Adipose tissue (tissue), 3 donors: ENCODE data around the gene NRF1. TPM values are rescaled to one million over a fixed set of nuclear protein-coding genes. Genes with fewer than 3 reads are reported as not detected.

ENCODE experiments used
- H3K27ac ChIP-seq: one replicate; pipeline ENCODE4 v1.5.1; 2013; ENCODE audit warnings: low read depth, low read length
- WGBS, 3 donors: extraction: QIAGEN DNeasy Blood & Tissue Kit; methylation state at CpG; one replicate each; pipeline ENCODE4 v1.1.7; 2013; 5-methylcytosine and 5-hydroxymethylcytosine counted together
- polyA plus RNA-seq, 3 donors: library from polyadenylated mRNA; stranded (reverse); fragments of 200-250 nt; gene quantifications; one replicate each; pipeline ENCODE4 v1.2.3, GENCODE V29; 2013
- donor health status: healthy with polysubstance abuse.
- donor health status: Bipolar disorder and iron deficiency.
- donor health status: healthy.

The NRF1 gene
- polyA plus RNA-seq, 3 donors, result 4.4 to 7.2 (median 7.0) TPM

DNA sequence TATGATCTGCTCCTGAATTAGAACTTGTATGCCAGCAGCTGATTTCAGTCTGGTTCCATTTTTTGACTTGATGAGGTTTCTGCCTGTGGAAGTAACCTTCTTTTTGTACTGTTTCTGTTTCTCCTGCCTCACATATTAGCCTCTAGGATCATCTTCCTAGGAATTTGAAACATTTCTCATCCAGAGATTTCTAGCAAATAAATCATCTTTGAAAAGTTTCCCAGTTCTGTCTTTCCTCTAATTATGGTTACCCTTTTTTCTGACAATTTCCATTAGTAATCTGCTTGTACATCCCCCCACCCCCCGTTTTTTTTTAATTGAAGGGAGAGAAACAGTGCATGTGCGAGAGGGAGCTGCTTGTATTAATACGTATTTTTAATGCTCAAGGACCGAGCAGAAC is 92.2 kb downstream of the NRF1 start:
- 82 to 89% (median 85%) methylated on average over 4 of the region's 4 CpGs for WGBS, 3 donors
- H3K27ac ChIP-seq, result no peak overlapping the region

DNA sequence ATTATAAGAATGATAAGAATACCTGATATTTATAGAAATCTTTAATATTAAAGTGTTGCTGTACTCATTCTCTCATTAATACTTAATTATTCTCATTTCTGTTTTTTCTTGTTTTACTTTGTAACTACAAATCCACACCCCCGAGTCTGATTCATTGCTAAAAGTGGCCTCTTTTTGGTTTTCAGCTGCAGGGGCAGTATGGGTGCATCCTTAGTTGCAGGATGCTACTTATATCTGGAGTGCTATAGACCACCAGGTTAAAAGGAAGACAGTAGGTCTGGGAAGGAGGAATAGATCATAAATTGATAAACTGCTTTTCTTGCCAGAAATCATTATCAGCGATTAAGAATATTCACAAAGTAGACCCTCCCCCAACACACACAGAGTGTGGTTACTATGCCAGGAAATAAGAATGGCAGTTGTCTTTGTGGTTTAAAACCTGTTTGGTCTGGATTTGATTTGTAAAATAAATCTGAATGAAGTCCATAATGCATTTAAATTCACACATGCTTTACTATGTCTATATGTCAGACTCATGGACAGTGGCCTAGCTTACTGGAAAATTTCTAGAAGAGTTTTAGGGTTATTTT is 96.5 kb downstream of the NRF1 start:
- 68 to 79% (median 72%) methylated on average over 2 of the region's 2 CpGs for WGBS, 3 donors
- H3K27ac ChIP-seq, result no peak overlapping the region

DNA sequence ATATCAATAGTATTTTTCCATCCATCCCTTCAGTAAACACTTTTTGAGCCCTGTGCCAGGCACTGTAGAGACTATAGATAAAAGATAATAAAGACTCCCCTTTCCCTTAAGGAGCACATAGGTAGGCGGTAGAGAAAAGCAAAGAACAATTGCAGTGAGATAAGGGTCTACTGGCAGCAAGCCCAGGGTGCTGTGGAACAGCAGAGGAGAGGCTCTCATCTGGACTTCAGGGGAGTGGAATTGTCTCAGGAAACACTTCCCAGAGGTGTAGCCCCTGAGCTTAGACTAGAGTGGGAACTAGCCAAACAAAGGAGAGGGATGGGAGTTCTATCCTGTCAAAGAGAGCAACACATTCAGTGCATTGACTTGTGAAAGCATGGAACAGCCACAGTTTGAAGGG is 102.0 kb downstream of the NRF1 start:
- WGBS, 3 donors, result 48 to 100% (median 88%) methylated on average over 1 of the region's 1 CpG
- H3K27ac ChIP-seq, result no peak overlapping the region

DNA sequence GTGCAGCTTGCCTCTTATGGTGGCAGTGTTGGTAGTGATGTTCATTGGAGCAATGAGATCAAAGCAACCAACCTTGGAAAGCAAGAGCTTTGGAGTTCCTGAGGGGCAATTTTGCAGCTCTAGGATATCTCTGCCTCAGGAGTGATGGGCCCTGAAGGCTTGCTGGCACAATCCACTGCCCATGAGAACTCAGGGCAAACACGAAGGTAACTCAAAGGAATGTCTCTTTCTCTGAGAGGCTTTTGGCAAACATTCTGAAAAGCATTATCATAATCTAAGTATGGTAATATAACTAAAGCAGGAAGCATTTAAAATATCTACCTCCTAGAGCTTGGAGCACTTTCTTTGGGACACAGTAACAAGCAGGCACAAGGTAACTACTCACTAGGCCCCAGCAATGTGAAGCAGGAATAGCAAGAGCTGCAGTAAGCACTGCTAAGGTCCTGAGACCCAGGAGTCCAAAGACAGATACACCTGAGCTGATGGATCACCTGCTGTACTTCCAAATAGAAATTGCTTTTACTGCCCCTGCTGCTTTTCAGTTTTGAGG is 103.1 kb downstream of the NRF1 start:
- WGBS, 3 donors, result 37 to 93% (median 91%) methylated on average over 1 of the region's 1 CpG
- no peak overlapping the region for H3K27ac ChIP-seq

DNA sequence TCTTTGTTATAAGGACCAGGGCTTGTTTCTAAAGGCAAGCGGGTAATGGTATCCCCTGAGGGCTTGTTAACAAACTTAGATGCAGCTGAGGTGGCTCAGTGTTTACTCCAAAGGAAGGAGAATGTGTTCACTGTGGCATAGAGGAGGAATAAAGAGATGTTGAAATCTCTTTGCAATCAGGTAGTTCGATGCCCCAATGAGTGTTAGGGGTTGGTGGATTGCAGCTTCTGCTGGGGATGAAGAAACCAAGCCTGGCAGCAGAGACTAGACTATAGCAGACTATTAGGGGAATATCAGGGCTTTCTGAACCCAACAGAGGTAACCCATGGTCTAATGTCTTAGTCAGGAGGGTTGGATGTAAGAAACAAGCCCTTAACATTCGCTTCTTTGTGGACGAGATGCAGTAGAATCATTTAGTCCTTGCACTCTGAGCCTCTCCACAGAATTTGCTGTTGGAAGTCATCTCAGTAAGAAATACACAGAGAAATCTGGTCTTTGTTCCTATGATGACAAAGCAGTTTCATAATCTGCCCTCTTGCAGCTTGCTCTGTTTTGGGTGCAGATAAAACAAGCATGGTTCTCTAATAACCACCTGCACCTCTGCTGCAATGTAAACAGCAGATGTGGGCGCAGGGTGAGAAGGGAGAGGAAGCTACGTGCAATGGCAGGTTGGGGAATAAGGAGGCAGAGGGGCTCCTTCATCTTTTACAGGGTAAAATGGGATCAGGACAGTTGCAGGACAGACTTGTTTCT is 108.6 kb downstream of the NRF1 start:
- 63 to 92% (median 66%) methylated on average over 6 of the region's 6 CpGs for WGBS, 3 donors
- no peak overlapping the region for H3K27ac ChIP-seq

DNA sequence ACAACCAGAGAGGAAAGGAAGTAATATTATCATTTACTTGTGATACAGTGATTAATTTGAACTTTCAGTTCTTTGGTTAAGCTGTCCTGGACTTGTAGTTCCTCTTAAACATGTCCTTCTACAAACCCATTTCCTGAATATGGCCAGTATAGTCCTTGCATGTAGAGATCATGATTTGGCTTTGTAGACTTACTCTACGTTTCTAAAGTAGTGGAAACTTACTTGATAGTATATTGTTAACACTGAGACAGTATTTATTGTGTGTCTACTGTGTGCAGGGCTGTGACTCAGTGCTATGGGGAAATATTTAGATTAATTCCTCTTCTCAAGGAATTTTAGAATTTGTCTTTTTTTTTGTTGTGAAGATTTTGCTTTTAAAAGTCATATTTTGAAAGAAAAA is 109.5 kb downstream of the NRF1 start:
- H3K27ac ChIP-seq, result no peak overlapping the region
- WGBS, 3 donors, result 40 to 76% (median 55%) methylated on average over 1 of the region's 1 CpG

DNA sequence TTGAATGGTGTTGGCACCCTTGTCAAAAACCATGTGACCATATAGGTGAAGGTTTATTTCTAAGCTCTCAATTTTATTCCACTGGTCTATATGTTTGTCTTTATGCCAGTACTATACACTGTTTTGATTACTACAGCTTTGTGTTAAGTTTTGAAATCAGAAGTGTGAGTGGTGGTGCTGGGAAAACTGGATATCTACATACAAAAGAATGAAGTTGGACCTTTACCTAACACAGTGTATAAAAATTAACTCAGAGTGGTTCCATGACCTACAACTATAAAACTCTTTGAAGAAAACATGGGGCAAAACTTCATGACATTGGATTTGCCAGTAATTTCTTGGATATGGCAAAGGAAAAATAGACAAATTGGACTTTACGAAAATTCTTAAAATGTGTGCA is 112.2 kb downstream of the NRF1 start:
- no peak overlapping the region for H3K27ac ChIP-seq
- 97 to 100% (median 98%) methylated on average over 1 of the region's 1 CpG for WGBS, 3 donors

DNA sequence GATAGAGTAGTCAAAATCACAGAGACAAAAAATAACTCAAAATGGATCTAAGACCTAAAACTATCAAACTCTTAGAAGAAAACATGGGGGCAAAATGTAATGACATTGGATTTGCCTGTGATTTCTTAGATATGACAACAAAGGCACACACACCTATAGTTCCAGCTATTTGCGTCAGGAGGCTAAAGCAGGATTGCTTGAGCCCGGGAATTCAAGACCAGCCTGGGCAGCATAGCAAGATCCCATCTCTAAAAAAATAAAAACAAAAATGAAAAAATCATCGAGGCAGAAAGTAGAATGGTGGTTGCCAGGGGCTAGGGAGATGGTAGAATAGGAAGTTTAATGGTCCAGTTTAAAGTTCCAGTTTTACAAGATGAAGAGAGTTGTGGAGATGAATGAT is 113.3 kb downstream of the NRF1 start:
- no peak overlapping the region for H3K27ac ChIP-seq
- 85 to 99% (median 94%) methylated on average over 3 of the region's 3 CpGs for WGBS, 3 donors

DNA sequence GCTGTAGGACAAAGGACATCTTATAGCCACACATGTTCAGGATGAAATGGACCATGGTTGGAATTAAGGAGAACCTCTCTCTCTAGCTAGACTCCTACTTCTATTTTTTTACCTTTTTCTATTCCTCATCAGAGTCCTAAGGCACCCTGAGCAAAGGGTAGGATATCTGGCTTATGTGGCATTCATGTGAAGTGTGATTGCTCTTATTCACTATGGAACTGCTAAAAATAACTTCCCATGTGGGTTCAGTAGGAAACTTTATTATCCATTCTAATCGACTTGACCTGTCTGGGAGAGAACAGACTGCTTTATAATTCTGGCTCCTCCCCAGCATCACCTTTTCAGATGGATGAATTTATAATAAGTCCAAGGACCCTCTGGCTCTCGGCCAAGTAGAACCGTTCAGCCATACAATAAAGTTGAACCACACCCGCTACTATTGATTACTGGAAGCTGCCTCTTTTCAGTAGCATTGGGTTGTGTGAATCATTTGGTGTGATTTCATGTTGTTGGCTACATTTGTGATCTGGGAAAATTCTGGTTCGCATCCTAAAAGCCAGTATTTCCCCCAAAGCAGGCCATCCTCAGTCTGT is 117.5 kb downstream of the NRF1 start:
- WGBS, 3 donors, result 71 to 85% (median 74%) methylated on average over 5 of the region's 5 CpGs
- no peak overlapping the region for H3K27ac ChIP-seq

DNA sequence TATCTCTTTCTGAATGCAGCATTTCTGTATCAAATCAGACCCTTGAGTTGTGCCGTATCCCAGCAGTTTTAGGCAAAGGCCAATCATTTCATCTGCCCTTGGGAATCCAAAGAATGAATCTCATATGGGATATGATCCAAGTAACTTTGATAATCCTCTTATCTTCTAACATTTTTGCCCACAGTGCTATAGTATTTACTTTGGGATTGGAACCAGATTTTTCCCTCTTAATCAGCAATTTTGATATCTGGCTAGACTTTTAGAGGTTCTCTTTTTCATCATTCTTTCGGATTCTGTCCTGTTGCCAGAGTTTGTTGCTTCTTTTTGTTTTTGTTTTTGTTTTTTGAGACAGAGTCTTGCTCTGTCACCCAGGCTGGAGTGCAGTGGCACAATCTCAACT is 118.0 kb downstream of the NRF1 start:
- no peak overlapping the region for H3K27ac ChIP-seq
- 65 to 78% (median 77%) methylated on average over 2 of the region's 2 CpGs for WGBS, 3 donors

DNA sequence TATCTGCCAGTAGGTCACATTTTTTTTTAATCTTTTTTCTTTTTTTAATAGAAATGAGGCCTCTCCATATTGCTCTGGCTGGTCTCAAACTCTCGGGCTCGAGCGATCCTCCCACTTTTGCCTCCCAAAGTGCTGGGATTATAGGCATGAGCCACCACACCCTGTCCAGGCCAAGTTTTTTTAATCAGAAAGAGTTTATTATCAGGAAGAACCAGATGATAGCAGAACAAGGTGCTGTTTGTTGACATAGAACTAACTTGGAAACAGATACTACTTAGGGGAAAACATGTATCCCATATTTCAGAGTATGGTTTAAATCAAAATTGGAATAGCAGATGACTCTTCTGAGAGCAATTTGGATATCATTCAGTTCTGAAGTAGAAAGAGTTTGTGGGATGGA is 118.6 kb downstream of the NRF1 start:
- H3K27ac ChIP-seq, result no peak overlapping the region
- 91 to 97% (median 96%) methylated on average over 3 of the region's 3 CpGs for WGBS, 3 donors

DNA sequence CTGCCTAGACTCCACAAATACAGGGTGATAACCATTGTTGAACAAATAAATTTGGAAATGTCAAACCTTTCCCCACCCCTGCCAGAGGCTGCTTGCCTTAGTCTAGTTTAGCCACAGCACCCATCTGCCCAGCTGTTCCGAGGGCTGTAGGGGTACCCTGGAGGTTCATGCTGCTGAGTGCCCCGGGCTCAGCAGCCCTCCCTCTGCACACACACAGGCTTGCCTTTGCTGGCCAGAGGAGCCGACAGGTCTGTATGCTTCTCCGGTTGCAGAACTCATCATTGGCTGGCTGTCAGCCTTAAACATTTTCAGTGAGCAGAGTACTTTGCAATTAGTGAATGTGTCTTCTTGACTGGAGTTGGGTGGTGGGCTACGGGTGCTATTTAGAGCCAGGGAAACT is 122.9 kb downstream of the NRF1 start:
- WGBS, 3 donors, result 87 to 93% (median 92%) methylated on average over 5 of the region's 5 CpGs

DNA sequence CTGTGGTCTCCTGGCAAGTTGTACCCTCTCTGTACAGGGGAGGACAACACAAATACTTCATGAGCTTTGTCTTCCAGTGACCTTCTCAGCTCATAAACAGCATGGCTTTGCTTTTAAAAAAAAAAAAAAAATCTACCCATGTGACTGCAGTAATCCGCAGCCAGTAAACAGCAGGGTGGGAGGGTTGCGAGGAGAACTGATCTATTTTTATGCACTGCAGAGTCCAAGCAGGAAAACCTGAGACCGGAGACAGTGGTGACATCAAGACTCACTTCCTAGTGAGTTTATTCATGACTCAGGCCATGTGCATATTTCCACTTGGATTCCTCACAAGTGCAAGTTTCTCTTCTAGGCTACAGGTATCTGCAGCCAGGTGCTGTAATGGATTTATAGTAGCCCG is 127.9 kb downstream of the NRF1 start:
- no peak overlapping the region for H3K27ac ChIP-seq
- WGBS, 3 donors, result 43 to 69% (median 67%) methylated on average over 4 of the region's 4 CpGs

More for the DNA sequence above, 122.9 kb downstream of the NRF1 start:
- H3K27ac ChIP-seq, result no peak overlapping the region

DNA sequence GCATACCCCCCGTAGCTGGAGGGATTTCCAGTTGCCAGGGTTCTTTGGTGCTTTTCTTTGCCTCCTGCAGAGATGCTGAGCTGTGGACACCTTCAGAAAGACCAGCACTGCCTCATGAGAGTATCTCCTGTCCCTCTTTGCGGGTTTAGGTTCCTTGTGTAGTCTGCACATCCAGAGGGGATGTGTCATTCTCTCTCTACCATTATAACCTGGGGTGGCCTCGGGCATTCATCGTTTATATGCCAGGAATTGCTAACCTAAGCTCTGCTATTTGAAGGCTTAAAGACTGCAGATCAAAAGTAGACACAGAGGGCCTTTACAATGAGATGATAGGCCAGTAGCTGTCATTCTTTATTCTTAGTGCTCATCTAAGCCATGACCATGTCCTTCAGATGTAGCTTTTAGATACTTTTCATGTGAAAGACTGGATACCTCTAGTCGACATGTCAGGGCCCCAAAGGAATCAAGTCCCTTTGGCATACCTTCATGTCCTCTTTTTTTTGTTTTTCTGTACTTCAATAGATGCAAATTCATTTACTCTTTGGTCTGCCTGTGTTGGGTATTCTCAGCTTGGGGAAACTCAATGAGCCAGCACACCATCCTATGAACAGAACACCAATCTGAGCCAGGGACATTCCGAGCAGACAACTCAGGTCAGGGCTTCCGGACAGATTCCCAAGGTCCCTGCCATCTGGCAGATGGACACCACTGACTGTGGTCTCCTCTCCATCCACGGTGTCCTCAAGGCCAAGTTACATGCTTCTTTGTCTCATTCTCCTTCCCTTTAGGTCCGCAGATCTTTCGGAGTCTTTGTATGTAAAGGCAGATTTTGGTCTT is 129.3 kb downstream of the NRF1 start:
- 90 to 92% (median 91%) methylated on average over 10 of the region's 10 CpGs for WGBS, 3 donors

DNA sequence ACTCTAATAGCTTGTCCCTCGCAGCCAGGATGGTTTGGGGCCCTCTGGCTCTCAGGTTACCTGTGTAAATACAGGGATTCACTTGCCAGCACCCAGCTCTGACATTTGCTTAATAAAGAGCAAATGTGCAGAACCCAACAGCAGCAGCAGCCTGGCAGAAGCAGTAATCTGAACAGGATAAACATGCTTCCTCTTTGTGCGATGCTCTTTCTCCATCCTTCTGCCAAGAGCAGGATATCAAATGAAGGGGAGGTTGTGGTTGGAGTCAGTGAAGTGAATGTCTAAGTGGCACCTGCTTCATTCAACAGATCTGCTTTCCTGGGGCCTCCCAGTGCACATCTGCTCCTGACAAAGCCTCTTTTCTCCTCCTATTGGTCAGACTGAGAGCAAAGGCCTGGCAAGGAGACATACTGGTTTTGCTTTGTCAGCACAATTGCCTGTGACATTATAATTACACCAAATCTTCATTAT is 130.3 kb downstream of the NRF1 start:
- WGBS, 3 donors, result 45 to 61% (median 57%) methylated on average over 2 of the region's 2 CpGs
- H3K27ac ChIP-seq, result no peak overlapping the region

More for the DNA sequence above, 129.3 kb downstream of the NRF1 start:
- H3K27ac ChIP-seq, result no peak overlapping the region

DNA sequence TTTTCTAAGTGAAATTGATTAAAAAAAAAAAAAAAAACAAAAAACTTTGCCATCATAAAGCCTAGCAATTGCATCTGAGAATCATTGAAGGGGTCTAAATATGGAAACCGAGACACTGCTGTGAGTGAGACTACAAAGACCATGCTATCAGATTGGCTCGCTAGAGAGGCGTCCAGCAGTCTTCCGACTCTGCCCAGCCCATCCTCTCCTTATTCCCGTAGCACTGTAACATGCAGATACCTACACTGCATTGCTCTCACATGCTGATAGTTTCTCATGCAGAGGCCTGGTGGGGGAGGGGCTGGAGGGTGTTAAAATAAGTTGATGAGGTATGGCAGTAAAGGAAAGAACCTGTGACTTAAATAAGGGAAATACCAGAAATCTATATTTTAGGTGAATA is 130.7 kb downstream of the NRF1 start:
- WGBS, 3 donors, result 91 to 95% (median 93%) methylated on average over 5 of the region's 5 CpGs
- no peak overlapping the region for H3K27ac ChIP-seq

DNA sequence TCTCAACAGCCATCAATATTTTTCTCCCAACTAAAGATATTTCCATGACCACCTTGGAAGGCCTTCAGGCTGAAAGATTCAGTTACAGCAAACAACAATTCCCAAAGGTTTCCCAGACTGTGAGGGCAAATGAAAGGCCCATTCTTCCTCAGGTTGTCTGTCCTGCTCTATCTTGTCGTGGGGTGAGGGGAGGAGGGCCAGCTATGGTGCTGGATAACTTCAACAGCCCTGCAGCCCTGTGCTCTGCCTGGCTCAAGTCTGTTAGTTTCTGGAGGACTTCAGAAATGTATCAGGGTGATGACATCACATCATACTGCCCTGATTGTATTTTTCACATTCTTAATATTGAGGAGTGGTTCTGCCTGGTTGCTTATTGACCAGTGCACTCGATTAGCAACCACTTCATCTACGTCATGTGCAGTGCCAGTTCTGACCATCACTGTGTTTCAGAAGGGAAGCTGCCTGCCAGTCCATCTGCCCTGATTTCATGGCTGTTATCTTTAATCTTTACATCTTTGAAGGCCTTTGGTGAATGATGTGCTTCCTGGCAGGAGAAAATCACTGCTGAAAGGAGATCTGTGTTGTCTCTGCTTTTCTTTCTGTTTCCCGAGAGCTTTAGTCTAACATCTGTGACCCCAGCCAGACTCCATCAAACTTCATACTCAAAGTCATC is 135.5 kb downstream of the NRF1 start:
- H3K27ac ChIP-seq, result no peak overlapping the region
- 74 to 89% (median 86%) methylated on average over 4 of the region's 4 CpGs for WGBS, 3 donors
